ENCODE measurements around the gene WDR35. TPM values are rescaled to one million over a fixed set of nuclear protein-coding genes. Genes with fewer than 3 reads are reported as not detected.

WDR35 gene
- total RNA-seq: 11.2 and 14.0 TPM in 2 replicates

DNA sequence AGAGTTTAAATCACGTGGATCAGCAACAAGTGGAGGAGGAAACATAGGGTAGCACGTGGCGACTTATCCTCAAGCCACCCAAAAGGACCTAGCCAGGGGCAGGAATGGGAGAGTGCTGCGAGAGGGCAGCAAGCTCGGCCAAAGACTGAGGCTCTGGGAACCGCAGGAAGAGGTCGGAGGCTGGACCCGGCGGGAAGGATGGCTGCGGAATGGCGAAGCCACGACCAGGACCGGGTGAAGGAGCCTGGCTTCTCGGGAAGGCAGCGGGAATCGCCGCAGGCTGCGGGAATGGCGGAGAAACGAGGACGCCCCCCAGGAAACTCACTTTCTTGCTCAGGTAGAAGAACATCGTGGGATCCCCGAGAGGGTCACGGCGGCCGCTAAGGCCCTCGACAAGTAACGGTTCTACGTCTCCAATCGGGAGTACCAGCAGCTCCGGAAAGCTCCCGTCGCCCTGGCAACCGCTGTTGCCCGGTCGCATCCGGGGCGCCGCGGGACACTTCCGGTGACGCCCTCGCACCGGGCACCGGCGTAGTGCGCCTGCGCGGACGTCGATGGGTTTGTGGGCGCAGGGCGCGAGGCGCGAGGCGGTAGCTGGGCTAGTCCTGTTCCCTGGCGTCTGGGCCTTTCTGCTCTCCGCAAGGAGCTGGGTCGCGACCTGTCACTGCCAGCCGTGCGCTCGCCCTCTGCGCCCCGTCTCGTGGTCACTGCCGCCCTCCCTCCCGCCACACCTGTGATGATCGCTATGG, at the start of gene WDR35:
TSS of gene WDR35 (minus strand) at position 439 of the 749 bp plus-strand sequence. CDS start at position 349, 90 bp downstream.

DNA sequence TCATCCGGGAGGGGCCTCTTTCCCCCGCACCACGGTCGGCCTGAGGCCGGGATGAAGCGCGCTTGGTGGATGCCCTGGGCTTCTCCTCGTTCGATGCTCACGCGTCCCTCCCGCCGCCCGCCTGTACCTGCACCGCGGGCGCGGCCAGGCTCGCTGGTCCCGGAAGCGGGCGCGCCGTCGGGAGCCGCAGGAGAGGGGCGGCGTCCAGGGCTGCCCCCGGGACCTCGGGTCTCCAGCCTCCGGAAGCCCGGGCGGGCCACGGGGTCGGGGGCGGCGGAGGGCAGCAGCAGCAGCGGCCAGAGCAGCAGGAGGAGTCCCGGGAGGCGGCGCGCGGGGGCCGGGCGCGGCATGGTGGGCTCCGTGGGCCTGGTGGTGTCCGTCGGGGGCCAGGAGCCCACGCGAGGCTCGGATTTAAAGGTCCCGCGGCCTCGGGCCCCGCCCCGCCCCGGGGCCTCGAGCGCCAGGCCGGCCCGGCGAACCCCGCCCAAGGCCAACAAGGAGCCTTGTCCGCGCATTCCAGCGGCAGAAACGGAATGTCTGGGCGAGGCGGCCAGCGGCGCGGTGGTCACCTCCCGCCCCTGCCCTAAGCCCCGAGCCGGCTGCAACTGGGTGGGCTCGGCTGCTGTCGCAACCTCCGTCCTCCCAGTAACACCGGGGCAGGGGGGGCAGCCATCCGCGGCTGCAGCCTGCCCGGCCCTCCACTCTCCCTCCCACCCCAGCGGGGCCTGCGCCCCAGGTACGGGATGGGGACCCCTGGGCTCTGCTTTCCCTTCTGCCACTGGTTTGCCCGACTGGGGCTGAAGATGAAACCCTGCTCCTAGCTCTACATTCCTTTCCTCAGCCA, 22.6 kb upstream of the WDR35 start, which contains the start of gene MATN3:
TSS of gene MATN3 (minus strand) at position 387 of the 844 bp plus-strand sequence. CDS start at position 350, 37 bp downstream.

DNA sequence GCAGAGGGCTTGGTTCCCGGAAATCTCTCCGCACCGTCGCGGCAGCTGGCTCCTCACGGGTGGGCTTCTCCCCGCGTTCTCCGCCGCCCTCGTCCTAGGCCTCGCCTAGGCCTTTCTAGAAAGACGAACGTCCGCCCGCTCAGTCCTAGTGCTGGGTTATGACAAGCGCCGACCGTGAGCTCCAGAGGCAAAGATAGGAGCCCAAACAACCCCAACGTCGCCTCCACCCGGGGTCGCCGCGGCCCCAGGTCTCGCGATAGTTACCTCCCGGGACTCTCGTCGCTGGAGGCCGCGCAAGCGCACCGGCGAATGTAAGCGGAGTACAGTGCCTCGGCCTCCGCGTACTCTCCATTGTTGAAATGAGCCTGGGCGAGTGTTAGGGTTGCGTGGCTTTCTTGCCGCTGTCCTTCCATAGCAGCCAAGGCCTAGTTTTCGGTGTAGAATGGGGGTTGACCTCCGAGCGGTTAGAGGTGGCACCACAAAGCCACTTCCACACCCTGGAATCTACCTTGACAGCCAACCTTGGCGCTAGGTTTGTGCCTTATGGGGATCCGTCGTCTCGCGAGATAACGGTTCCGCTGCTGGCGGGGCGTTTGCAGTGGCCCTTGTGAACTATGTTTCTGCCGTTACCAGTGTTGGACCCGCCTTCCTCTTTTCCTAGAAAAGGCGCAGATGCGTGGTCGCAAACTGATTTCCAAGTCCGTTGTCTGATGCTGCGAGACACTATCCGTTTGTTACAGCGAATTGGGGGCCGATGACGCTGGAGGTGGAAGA, 88.3 kb downstream of the WDR35 start, which contains the start of gene TTC32:
TSS of gene TTC32 (minus strand) at position 542 of the 774 bp plus-strand sequence. CDS start at position 413, 129 bp downstream.

Other genes with a start within 250 kb of the WDR35 start
- gene TTC32, start 88.1 kb downstream of the WDR35 start, total RNA-seq: 3.2 and 3.8 TPM in 2 replicates
- gene MATN3, start 22.6 kb upstream of the WDR35 start, total RNA-seq: 1.5 and 3.4 TPM in 2 replicates
- 123 and 175 TPM in 2 replicates for gene LAPTM4A, start 61.5 kb upstream of the WDR35 start, total RNA-seq
- gene SDC1, start 235.0 kb upstream of the WDR35 start, total RNA-seq: 3.1 and 44.3 TPM in 2 replicates